Stimulated activated naive B cell treated with anti-CD40 and anti-IgM and Interleukin-4, amounts not matched to agents 10 μg/mL and 1 μg/mL and 100 μg/mL, for 72 hours (primary cell): ENCODE results near the gene WDR90.

Source experiments
- ATAC-seq, 2 donors: fragments of 150-1000 bp; cut with Tn5 transposase; replicated peaks; 2 replicates each; pipeline ENCODE4 v1.10.0; 2021; ENCODE audit warnings: moderate library complexity in 1 of 2
- DNase-seq: peaks from one replicate; pipeline ENCODE4 v3.0.0; 2021
- H3K27ac Mint-ChIP-seq: one replicate; pipeline ENCODE4 v1.8.0; 2022; ENCODE audit warnings: mild to moderate bottlenecking, mixed read lengths
- H3K27me3 Mint-ChIP-seq, 2 donors: one replicate each; pipeline ENCODE4 v1.8.0; 2022; ENCODE audit warnings: mixed read lengths in 2 of 2
- H3K36me3 Mint-ChIP-seq, 2 donors: one replicate each; pipeline ENCODE4 v1.8.0; 2022; ENCODE audit warnings: mixed read lengths in 2 of 2, mild to moderate bottlenecking in 1 of 2
- H3K4me1 Mint-ChIP-seq, 2 donors: one replicate each; pipeline ENCODE4 v1.8.0; 2022; ENCODE audit warnings: mixed read lengths in 2 of 2, mild to moderate bottlenecking in 1 of 2
- H3K4me3 Mint-ChIP-seq, 2 donors: one replicate each; pipeline ENCODE4 v1.8.0; 2022; ENCODE audit warnings: mild to moderate bottlenecking in 2 of 2, mixed read lengths in 2 of 2, moderate library complexity in 1 of 2
- H3K9me3 Mint-ChIP-seq, 2 donors: one replicate each; pipeline ENCODE4 v1.8.0; 2022; ENCODE audit warnings: mixed read lengths in 2 of 2, mild to moderate bottlenecking in 1 of 2

WDR90 gene

DNA sequence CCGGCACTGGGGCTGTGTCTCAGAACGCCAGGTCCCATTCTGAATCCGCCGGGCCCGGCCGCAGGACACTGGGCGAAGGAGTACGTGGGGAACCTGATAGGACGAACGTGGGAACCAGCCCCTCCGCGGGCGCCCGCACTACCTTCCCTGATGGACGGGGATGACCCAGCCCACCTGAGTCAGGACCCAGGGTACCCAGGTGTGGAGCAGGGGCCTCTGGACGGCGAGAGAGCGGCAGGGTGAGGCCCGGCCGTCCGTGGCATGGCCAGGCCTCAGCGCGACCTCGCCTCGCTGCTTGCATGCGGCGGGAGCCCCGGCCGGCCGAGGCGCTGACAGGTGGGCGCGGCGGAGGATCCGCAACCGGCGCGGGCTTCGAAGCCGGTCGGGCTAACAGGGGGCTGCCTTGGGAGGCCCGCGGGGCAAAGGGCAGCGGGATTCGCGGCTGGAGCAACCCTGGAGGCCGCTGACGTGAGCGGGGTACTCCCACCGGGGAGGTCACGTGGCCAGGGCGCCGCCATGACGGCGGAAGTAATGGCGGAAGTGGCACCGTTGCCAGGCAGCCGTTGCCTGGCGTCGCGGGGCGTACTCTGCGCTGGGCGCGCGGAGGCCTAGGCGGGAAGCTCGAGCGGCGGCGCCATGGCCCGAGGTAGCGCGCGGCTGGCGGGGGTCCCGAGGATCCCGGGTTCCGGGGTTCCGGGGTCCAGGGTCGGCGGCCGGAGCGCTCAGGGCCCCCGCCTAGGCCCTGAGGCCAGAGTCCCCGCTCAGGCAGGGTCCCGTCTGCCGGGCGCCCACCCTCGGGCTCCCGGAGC lies at the start of gene WDR90:
Gene WDR90 (plus strand): TSS at position 585 of the 809 bp plus-strand sequence. CDS start 52 bp downstream, at position 637.
- peaks cover 20 to 46% of the 10 kb centered on the region in 2 donors for H3K4me1 Mint-ChIP-seq
- H3K27me3 Mint-ChIP-seq, result no peaks in the 10 kb centered on the region
- DNase-seq (peak; percentile 90), ATAC-seq (peak; percentile 92 to 95)
- H3K9me3 Mint-ChIP-seq, result no peaks in the 10 kb centered on the region
- H3K4me3 Mint-ChIP-seq, result peak within 1 kb of the TSS; percentile 86 to 91
- peaks cover 8% of the 10 kb centered on the region in 2 donors for H3K36me3 Mint-ChIP-seq
- peak within 1 kb of the TSS; percentile 93 for H3K27ac Mint-ChIP-seq

DNA sequence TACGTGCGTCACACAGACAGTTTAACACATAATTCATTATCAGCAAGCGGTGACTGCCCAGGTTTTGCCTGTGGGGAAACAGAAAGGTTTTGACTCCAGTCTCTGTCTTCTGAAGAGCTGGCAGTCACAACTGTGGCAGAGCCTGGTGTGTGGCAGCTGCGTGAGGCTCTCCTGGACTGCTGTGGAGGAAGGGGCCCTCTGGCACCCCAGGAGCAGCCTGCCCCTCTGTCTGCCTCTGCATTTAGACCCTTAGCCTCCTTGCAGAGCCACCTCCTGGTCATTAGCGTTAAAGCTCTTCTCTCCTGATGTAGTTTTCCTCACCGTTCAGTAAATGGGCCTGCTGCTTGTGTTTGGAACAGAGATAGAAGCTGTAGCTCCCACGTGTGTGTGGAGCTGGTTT lies 48.4 kb upstream of the WDR90 start:
- no peak overlapping the region for H3K27ac Mint-ChIP-seq
- H3K4me1 Mint-ChIP-seq, result peaks cover 5 to 28% of the 10 kb centered on the region in 2 donors
- DNase-seq (no peak), ATAC-seq (no peak)
- no peak overlapping the region for H3K4me3 Mint-ChIP-seq
- peaks cover 26 to 36% of the 10 kb centered on the region in 2 donors for H3K36me3 Mint-ChIP-seq
- H3K9me3 Mint-ChIP-seq, result peaks cover 0 to 3% of the 10 kb centered on the region in 2 donors
- no peaks in the 10 kb centered on the region for H3K27me3 Mint-ChIP-seq

DNA sequence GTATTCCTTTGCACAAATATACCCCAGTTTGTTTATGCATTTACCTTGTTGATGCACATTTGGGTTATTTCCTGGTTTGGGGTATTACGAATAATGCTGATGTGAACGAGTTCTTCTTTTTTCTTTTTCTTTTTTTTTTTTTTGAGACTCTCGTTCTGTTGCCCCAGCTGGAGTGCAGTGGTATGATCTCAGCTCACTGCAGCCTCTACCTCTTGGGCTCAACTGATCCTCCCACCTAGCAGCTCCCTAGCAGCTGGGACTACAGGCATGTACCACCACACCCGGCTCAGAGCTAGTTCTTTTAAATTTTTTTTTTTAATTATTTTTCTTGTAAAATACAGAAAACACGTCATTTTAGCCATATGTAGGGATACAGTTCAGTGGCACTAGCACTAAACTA lies 45.2 kb upstream of the WDR90 start:
- peaks cover 19 to 24% of the 10 kb centered on the region in 2 donors for H3K36me3 Mint-ChIP-seq
- ATAC-seq, result no peak
- no peak overlapping the region for H3K4me3 Mint-ChIP-seq
- DNase-seq, result no peak
- peaks cover 7 to 30% of the 10 kb centered on the region in 2 donors for H3K4me1 Mint-ChIP-seq
- H3K27me3 Mint-ChIP-seq, result no peaks in the 10 kb centered on the region
- H3K27ac Mint-ChIP-seq, result no peak overlapping the region
- peaks cover 0 to 3% of the 10 kb centered on the region in 2 donors for H3K9me3 Mint-ChIP-seq

DNA sequence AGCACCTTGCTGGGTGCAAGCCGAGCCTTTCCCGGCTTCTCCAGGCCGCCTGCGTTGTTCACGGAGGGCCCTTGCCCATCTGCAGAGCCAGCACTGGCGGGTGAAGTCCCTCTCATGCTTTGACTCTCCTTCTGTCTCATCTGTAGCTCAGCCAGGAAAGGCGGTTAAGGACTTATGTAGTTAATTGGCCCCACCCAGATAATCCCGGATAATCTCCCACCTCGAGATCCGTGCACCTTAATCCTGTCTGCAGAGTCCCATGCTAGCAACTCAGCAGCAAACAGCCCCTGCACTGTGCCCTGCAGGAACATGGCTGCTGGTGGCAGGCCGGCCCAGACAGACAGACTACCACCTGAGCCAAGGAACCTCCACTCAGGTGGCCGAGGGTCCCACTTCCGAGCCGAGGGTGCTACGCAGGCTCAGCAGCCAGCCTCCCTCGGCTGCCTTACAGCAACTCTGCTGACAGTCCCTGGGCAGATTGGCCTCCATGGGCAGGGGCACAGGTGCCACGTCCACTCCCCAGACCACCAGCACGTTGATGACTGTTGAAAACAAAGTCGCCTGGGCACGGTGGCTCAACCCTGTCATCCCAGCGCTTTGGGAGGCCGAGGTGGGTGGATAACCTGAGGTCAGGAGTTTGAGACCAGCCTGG lies 42.4 kb upstream of the WDR90 start:
- ATAC-seq (no peak), DNase-seq (no peak)
- Mint-ChIP-seq H3K27me3 (no peaks in the 10 kb centered on the region), H3K27ac (no peak overlapping the region), H3K4me3 (no peak overlapping the region), H3K36me3 (peaks cover 17 to 23% of the 10 kb centered on the region in 2 donors), H3K4me1 (peaks cover 17 to 35% of the 10 kb centered on the region in 2 donors), H3K9me3 (peaks cover 0 to 3% of the 10 kb centered on the region in 2 donors)

DNA sequence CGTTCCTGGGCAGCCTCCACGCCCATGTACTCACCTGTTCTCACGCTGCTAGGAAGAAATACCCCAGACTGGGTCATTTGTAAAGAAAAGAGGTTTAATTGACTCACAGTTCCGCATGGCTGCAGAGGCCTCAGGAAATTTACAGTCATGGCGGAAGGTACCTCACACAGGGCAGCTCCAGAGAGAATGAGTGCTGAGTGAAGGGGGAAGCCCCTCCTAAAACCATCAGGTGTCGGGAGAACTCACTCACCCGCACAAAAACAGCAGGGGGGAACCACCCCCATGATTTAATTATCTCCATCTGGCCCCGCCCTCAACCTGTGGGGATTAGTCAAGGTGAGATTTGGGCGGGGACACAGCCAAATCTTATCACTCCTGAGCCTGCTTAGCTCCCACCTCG lies 41.1 kb upstream of the WDR90 start:
- ATAC-seq, result peak; percentile 75 to 94
- H3K27me3 Mint-ChIP-seq, result no peaks in the 10 kb centered on the region
- H3K36me3 Mint-ChIP-seq, result peaks cover 16 to 22% of the 10 kb centered on the region in 2 donors
- H3K27ac Mint-ChIP-seq, result peak overlapping the region; percentile 37
- peak; percentile 35 for DNase-seq
- peak overlapping the region in 1 of 2 donors; percentile 32 for H3K4me3 Mint-ChIP-seq
- peaks cover 0 to 3% of the 10 kb centered on the region in 2 donors for H3K9me3 Mint-ChIP-seq
- peaks cover 17 to 31% of the 10 kb centered on the region in 2 donors for H3K4me1 Mint-ChIP-seq

DNA sequence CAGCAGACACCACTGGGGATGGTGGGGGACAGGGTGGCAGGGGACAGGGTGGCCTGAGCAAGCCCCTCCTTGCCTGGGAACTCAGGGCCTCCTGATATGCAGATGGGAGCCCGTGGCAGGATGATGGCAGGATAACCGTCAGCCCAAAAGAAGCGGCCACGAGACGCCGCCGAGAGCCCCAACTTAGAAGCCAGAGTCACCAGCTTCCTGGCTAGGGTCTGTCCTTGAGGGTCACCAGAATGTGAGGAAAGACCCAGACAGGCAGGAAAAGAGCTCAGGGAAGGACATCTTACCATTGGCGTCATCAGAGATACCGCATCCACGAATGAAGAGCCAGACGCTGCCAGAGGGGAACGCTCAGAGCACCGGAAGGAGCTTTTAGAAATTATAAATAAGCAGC lies 39.8 kb upstream of the WDR90 start:
- DNase-seq (no peak), ATAC-seq (no peak)
- Mint-ChIP-seq H3K4me1 (peaks cover 17 to 23% of the 10 kb centered on the region in 2 donors), H3K27me3 (no peaks in the 10 kb centered on the region), H3K4me3 (no peak overlapping the region), H3K9me3 (peaks cover 0 to 3% of the 10 kb centered on the region in 2 donors), H3K27ac (peak overlapping the region; percentile 25), H3K36me3 (peaks cover 18 to 25% of the 10 kb centered on the region in 2 donors)

DNA sequence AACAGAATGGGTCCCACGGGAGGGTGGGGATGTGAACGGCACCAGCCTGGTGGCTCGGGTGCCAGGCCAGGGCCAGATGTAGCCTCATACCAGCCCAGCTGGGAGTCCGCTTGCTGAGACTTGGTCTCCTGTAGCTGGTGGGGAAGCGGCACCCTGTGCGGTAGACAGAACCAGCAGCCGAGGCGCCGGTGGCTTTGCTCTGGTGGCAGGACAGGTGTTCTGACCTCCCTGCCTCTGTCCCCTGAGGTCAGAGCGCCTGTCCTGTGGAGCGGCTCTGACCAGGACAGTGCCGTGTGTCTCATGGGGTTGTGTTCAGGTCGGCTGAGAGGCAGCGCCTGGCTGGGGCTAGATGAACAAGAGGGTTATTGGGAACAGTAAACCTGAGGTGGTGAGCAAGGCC lies 39.2 kb upstream of the WDR90 start:
- H3K36me3 Mint-ChIP-seq, result peaks cover 20 to 27% of the 10 kb centered on the region in 2 donors
- no peaks in the 10 kb centered on the region for H3K27me3 Mint-ChIP-seq
- no peak overlapping the region for H3K27ac Mint-ChIP-seq
- ATAC-seq (no peak), DNase-seq (no peak)
- peaks cover 23 to 25% of the 10 kb centered on the region in 2 donors for H3K4me1 Mint-ChIP-seq
- H3K9me3 Mint-ChIP-seq, result peaks cover 0 to 6% of the 10 kb centered on the region in 2 donors
- H3K4me3 Mint-ChIP-seq, result no peak overlapping the region

DNA sequence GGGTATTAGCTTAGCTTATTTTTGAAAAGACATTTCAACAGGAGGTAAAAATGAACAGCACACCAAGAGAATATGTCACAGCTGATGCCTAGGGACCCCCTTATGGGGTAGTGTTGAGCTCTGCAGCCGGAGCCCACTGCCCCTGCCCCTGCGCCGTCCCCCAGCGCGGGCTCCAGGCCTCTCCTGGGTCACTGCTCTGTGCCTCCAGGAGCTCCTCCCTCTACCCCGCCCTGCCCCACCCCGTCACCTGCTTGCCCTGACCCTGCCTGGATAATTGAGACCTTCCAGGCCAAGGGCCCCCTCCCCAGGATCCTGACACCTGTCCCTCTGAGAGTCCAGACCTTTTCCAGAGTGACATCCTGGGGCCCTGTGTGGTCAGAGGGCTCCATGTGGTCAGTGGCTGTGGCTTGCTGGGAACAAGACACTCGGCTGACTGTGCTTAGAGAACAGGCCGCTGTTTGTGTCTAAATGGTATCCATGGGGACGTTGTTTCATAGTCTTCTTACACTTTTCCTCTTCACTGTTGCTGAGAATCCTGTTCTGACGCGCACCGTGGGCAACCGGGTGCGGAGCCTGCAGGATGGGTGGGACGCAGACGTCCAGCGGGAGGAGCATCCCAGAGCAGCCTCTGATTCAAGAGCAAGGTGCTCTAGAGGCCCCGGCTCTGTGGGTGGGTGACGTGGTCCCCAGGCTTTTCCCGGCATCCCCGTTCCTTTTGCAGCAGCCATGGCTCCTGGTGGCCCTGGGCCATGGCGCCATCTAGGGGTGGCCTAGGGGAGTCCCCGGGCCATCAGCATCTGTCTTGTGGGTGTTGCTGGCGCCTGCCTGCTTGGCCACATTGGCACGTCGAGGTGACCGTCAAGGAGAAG lies 38.4 kb upstream of the WDR90 start:
- Mint-ChIP-seq H3K36me3 (peaks cover 18 to 25% of the 10 kb centered on the region in 2 donors), H3K27me3 (no peaks in the 10 kb centered on the region), H3K4me3 (no peak overlapping the region), H3K27ac (no peak overlapping the region), H3K4me1 (peaks cover 26 to 30% of the 10 kb centered on the region in 2 donors), H3K9me3 (peaks cover 0 to 3% of the 10 kb centered on the region in 2 donors)
- ATAC-seq (peak; percentile 56 to 57), DNase-seq (no peak)

DNA sequence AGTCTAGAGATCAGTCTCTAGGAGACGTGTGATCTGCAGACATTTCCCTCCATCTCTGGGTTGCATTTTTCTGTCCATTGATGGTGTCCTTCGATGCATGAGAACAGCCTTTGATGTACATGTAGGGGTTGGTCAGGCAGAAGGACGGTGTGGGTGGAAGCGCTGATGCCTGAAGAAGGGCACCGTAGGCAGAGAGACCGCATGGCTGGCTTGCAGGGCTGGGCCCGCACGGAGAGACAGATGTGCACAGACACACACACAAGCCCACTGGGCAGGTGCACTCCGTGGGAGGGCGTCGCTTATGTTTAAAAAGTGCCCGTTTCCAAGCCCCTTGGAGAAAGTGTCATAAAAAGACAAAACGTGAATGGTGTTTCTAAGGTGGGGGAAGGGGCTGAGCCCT lies 34.0 kb upstream of the WDR90 start:
- Mint-ChIP-seq H3K4me3 (no peak overlapping the region), H3K9me3 (peaks cover 0 to 3% of the 10 kb centered on the region in 2 donors), H3K27me3 (no peaks in the 10 kb centered on the region), H3K27ac (peak overlapping the region; percentile 54), H3K4me1 (peaks cover 14 to 18% of the 10 kb centered on the region in 2 donors), H3K36me3 (peaks cover 15 to 25% of the 10 kb centered on the region in 2 donors)
- no peak for DNase-seq
- ATAC-seq, result peak; percentile 63 to 68

DNA sequence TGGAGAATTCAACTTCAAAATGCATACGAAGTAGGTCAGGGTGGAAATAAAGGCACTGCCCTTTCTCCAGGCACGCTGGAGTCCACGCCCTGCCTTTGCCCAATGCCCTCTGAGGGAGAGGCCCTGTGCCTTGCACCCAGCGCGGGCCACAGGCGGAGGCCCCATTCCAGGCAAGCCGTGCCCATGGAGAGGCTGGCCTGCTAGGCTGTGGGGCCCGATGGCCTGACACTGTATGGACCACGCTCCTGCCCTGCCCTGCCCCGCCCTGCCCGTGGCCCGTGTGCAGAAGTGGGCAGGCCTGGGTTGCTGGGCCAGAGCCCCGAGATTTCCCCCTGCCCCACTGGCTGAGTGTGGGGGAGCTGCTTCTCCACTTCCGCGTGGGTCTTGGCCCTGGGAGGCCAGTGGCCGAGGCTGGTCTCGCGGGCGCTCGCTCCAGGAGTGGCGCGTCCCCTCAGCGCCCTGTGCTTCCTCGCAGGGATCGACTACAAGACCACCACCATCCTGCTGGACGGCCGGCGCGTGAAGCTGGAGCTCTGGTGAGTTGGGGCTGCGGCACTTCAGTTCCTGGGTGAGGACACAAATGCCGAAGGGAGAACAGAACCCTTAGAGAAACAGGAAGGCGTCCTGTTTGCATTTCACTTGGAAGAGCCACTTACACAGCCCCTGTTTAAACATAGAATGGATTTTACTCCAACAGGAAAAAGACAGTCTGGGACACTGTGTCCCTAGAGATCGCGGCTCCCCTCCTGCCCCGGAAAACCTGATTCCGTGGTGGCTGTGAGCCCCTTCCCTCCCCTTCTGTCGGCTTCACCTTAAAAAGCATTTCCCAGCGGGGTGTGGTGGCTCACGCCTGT lies 32.2 kb upstream of the WDR90 start:
- Mint-ChIP-seq H3K4me3 (no peak overlapping the region), H3K27ac (no peak overlapping the region), H3K4me1 (peaks cover 10 to 17% of the 10 kb centered on the region in 2 donors), H3K27me3 (no peaks in the 10 kb centered on the region), H3K9me3 (peaks cover 0 to 3% of the 10 kb centered on the region in 2 donors), H3K36me3 (peaks cover 15 to 22% of the 10 kb centered on the region in 2 donors)
- DNase-seq, result no peak
- ATAC-seq, result no peak

DNA sequence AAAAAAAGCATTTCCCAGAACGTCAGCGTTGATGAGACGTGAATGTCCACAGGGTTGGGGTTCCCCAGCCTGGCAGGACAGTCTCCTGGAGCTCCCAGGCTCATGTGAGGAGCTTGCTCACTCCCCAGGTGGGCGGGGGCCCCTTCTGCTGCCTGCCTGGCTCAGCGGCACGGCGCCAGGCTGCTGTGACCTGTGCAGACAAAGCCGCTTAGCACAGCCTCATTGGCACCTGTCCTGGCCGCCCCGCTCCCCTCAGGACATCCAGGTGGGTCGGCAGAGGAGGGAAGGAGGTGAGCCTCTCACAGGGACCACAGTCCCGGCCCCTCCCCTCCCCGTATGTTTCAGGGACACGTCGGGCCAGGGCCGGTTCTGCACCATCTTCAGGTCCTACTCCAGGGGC lies 31.3 kb upstream of the WDR90 start:
- no peak overlapping the region for H3K27ac Mint-ChIP-seq

DNA sequence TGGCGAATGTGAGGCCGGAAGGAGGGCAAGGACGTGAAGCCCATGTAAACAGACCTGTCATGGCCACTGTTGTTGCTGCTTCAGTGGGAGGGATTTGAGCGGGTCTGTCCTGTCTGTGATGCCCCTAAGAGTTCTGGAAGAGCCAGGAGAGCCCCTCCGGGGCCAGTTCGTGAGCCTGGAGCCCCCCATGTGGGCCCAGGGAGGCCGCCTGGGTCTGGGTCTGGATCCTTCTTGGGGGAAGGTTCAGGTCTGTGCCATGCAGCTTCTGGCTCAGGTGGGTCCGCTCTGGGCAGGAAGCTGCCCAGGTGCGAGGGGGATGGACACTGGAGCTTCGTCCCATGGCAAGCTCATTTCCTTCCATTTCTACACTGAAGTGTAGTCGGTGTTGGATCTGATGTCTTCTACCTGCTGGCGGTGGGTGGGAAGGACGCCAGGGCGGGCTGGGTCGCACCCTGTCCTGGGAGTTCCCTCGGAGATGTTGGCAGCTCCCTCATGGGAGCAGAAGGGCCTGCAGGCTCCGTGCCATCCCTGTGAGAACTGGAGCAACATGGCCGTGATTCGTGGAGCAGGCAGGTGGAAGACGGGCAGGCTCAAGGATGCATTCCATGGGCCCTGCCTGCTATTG lies 29.6 kb upstream of the WDR90 start:
- DNase-seq (no peak), ATAC-seq (no peak)
- H3K27ac Mint-ChIP-seq, result no peak overlapping the region
- peaks cover 0 to 2% of the 10 kb centered on the region in 2 donors for H3K9me3 Mint-ChIP-seq
- peaks cover 7 to 13% of the 10 kb centered on the region in 2 donors for H3K36me3 Mint-ChIP-seq
- H3K27me3 Mint-ChIP-seq, result no peaks in the 10 kb centered on the region
- no peak overlapping the region for H3K4me3 Mint-ChIP-seq
- H3K4me1 Mint-ChIP-seq, result peaks cover 9 to 14% of the 10 kb centered on the region in 2 donors

More for the DNA sequence above, 31.3 kb upstream of the WDR90 start:
- Mint-ChIP-seq H3K9me3 (peaks cover 0 to 3% of the 10 kb centered on the region in 2 donors), H3K4me3 (no peak overlapping the region), H3K27me3 (no peaks in the 10 kb centered on the region), H3K4me1 (peaks cover 10 to 17% of the 10 kb centered on the region in 2 donors), H3K36me3 (peaks cover 15 to 22% of the 10 kb centered on the region in 2 donors)
- ATAC-seq (no peak), DNase-seq (no peak)
